ENCODE results near the gene SLC25A34. TPM values are rescaled to one million over a fixed set of nuclear protein-coding genes. Genes with fewer than 3 reads are reported as not detected.

The SLC25A34 gene
- total and polyA plus RNA-seq, 9 donors, result 1.0 to 2.5 (median 1.9) TPM

DNA sequence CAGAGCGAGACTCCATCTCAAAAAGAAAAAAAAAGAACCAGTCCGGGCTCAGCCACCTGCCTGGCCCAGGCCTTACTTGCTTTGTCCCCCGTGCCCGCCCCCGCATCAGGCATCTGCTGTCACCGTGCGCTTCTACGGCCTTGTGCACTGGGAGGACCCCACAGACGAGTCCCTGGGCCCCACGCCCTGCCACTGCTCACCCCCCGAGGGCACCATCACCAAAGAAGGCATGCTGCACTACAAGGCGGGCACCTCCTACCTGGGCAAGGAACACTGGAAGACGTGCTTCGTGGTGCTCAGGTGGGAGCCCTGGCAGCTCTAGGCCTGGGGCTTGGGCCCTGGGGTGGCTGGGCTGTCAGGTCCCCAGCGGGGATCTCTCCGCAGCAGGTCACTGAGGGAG is 5.6 kb upstream of the SLC25A34 start:
- H3K9me3 ChIP-seq, result no peaks in the 10 kb centered on the region
- no peak overlapping the region for H3K4me3 ChIP-seq
- H3K27ac ChIP-seq, result no peak overlapping the region
- H3K4me1 ChIP-seq (ENCODE audit: insufficient read depth), result no peaks in the 10 kb centered on the region
- no peaks in the 10 kb centered on the region for H3K27me3 ChIP-seq
- no peak for TF ChIP-seq POLR2A (IDR thresholded peaks at IDR 0.05)
- TF ChIP-seq EP300 (IDR thresholded peaks at IDR 0.05), result no peak
- TF ChIP-seq, protein P1, sequence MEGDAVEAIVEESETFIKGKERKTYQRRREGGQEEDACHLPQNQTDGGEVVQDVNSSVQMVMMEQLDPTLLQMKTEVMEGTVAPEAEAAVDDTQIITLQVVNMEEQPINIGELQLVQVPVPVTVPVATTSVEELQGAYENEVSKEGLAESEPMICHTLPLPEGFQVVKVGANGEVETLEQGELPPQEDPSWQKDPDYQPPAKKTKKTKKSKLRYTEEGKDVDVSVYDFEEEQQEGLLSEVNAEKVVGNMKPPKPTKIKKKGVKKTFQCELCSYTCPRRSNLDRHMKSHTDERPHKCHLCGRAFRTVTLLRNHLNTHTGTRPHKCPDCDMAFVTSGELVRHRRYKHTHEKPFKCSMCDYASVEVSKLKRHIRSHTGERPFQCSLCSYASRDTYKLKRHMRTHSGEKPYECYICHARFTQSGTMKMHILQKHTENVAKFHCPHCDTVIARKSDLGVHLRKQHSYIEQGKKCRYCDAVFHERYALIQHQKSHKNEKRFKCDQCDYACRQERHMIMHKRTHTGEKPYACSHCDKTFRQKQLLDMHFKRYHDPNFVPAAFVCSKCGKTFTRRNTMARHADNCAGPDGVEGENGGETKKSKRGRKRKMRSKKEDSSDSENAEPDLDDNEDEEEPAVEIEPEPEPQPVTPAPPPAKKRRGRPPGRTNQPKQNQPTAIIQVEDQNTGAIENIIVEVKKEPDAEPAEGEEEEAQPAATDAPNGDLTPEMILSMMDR (IDR thresholded peaks at IDR 0.05), result no peak
- no peaks in the 10 kb centered on the region for H3K36me3 ChIP-seq
- WGBS, 3 donors, result 87 to 93% (median 89%) methylated on average over 15 to 16 of the region's 16 CpGs
- intact Hi-C loops (cut with DNase I), result loop anchor here in 3 of 4 donors (10.0 kb wide), 2 partner anchors 136 to 406 kb away; no protein-coding TSS in a partner anchor
- no peak for DNase-seq

DNA sequence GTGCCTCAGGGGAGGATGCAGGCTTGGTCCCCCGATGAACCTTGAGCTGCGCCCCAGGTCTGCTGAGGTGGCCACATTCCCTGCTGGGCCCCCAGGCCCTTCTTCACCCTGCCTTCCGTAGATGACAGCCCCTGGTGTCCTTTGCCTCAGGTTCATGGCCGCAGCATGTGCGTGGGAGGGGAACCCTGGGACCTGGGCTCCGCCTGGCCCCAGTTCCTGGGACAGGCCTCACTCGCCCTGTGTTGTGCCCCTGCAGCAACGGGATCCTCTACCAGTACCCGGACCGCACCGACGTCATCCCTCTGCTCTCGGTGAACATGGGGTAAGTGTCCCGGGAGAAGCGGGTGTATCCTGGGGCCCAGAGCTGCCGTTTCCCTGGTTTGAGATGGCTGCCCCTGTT is 5.1 kb upstream of the SLC25A34 start:
- H3K27ac ChIP-seq, result no peak overlapping the region
- no peaks in the 10 kb centered on the region for H3K27me3 ChIP-seq
- H3K9me3 ChIP-seq, result no peaks in the 10 kb centered on the region
- 88 to 92% (median 90%) methylated on average over 15 to 16 of the region's 16 CpGs for WGBS, 3 donors
- DNase-seq, result no peak
- no peaks in the 10 kb centered on the region for H3K36me3 ChIP-seq
- intact Hi-C loops (cut with DNase I), result loop anchor here in 3 of 4 donors (10.0 kb wide), 2 partner anchors 136 to 406 kb away; no protein-coding TSS in a partner anchor
- TF ChIP-seq, protein P1 (IDR thresholded peaks at IDR 0.05), result no peak
- TF ChIP-seq EP300 (IDR thresholded peaks at IDR 0.05) (no peak), POLR2A (IDR thresholded peaks at IDR 0.05) (no peak)
- H3K4me3 ChIP-seq, result no peak overlapping the region
- H3K4me1 ChIP-seq (ENCODE audit: insufficient read depth), result peaks cover 1% of the 10 kb centered on the region

DNA sequence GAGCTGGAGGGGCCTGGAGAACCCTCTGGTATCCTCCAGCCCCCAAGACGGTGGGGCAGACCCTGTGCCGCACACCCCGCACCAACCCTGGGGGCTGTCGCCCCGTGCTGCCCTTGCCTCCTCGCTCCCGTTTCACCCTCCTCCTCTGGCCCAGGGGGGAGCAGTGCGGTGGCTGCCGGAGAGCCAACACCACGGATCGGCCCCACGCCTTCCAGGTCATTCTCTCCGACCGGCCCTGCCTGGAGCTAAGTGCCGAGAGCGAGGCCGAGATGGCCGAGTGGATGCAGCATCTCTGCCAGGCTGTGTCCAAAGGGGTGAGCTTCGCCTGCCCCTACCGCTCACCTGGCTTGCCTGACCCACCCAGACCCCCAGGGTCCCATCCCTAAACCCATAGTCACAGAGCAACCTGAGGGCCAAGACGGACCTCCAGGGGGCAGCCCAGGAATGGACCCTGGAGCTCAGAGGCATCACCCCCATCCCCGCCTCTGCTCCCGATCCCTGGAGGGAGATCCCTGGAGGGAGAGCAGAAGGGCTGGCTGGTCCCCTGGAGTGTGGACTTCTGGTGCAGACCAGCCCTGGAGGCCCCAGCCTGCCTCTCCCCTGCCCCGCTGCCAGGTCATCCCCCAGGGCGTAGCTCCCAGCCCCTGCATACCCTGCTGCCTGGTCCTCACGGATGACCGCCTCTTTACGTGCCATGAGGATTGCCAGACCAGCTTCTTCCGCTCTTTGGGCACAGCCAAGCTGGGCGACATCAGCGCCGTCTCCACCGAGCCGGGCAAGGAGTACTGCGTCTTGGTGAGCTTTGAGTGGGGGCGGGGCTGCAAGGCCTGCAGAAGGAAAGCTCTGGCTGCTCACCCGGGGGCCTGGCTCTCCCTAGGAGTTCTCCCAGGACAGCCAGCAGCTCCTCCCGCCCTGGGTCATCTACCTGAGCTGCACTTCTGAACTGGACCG is 4.0 kb upstream of the SLC25A34 start:
- peaks cover 5% of the 10 kb centered on the region for H3K4me1 ChIP-seq (ENCODE audit: insufficient read depth)
- no peak overlapping the region for H3K27ac ChIP-seq
- H3K27me3 ChIP-seq, result no peaks in the 10 kb centered on the region
- no peak overlapping the region for H3K4me3 ChIP-seq
- DNase-seq, result no peak
- TF ChIP-seq EP300 (IDR thresholded peaks at IDR 0.05), result no peak
- TF ChIP-seq, protein P1 (IDR thresholded peaks at IDR 0.05), result no peak
- TF ChIP-seq POLR2A (IDR thresholded peaks at IDR 0.05), result no peak
- no peaks in the 10 kb centered on the region for H3K36me3 ChIP-seq
- H3K9me3 ChIP-seq, result no peaks in the 10 kb centered on the region
- WGBS, 3 donors, result 91 to 94% (median 92%) methylated on average over 36 to 39 of the region's 39 CpGs
- intact Hi-C loops (cut with DNase I), result loop anchor here in 3 of 4 donors (10.0 kb wide), 2 partner anchors 137 to 407 kb away; no protein-coding TSS in a partner anchor

DNA sequence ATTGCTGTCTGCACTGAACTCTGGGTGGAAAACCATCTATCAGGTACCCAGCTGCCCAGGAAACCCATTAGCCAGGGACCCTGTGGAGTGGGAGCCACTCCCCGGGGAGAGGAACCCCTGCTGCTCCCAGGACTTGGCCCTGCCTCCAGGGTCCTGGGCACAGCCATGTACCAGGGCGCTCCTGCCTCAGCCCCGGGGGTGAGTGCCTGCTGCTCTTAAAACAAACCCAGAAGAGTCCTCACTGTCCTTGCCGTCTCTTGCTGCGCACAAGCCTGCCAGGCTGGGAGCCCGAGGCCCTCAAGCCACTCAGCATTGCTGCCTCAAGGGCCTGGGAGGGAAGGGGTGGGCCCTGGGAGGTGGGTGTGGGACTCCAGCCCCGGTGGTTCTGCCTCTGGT is 3.4 kb upstream of the SLC25A34 start:
- no peak for DNase-seq
- Histone ChIP-seq H3K4me1 (ENCODE audit: insufficient read depth) (peaks cover 5% of the 10 kb centered on the region), H3K27ac (no peak overlapping the region), H3K27me3 (no peaks in the 10 kb centered on the region), H3K4me3 (no peak overlapping the region), H3K36me3 (no peaks in the 10 kb centered on the region), H3K9me3 (no peaks in the 10 kb centered on the region)
- intact Hi-C loops (cut with DNase I), result loop anchor here in 3 of 4 donors (10.0 kb wide), 2 partner anchors 138 to 408 kb away; no protein-coding TSS in a partner anchor
- WGBS, 3 donors, result 50 to 82% (median 71%) methylated on average over 2 to 7 of the region's 7 CpGs
- TF ChIP-seq, protein P1 (IDR thresholded peaks at IDR 0.05), result no peak
- TF ChIP-seq EP300 (IDR thresholded peaks at IDR 0.05), result no peak
- no peak for TF ChIP-seq POLR2A (IDR thresholded peaks at IDR 0.05)

All from ovary (tissue), 9 donors.